Lower leg skin (tissue), 4 donors: Measurements from ENCODE around the gene TWSG1. TPM values are rescaled to one million over a fixed set of nuclear protein-coding genes. Genes with fewer than 3 reads are reported as not detected.

ENCODE experiments used
- DNase-seq, 2 donors: peaks; one replicate each; pipeline ENCODE4 v3.0.0-alpha.2; 2019; ENCODE audit warnings: low spot score in 2 of 2
- H3K4me3 ChIP-seq: fragments of 200-600 bp; sonication (generic); 2 replicates; pipeline ENCODE4 v1.5.1; 2017; ENCODE audit warnings: mild to moderate bottlenecking, low read depth; ENCODE audit not compliant: poor library complexity, severe bottlenecking
- CTCF ChIP-seq, 3 donors: fragments of 450-650 bp; IDR thresholded peaks; one replicate each; pipeline ENCODE4 v1.5.1; 2016; ENCODE audit warnings: antibody characterized with exemption in 3 of 3, mild to moderate bottlenecking in 3 of 3, moderate library complexity in 2 of 3
- POLR2A ChIP-seq, 2 donors: fragments of 450-650 bp; IDR thresholded peaks; one replicate each; pipeline ENCODE4 v1.6.1; 2016 to 2017; ENCODE audit warnings: antibody characterized with exemption in 2 of 2, mild to moderate bottlenecking in 1 of 2, moderate library complexity in 1 of 2
- WGBS, 2 donors: methylation state at CpG; one replicate each; pipeline ENCODE4 v1.1.5; 2018; 5-methylcytosine and 5-hydroxymethylcytosine counted together
- intact Hi-C: fragments of 100-400 bp; cut with DNase I; formaldehyde crosslinking; loops from one replicate; pipeline ENCODE4 v1.15.0; 2023; ENCODE audit warnings: low total_unique reads
- total RNA-seq, 4 donors: library from RNA; depleted of rRNA; stranded (reverse); fragments of >200 nt; gene quantifications; one replicate each; pipeline ENCODE4 v1.1.0, GENCODE V29; 2016

TWSG1 gene
- total RNA-seq, 4 donors from 2014 or later, result 21.3 to 35.1 (median 25.3) TPM

GRCh38 chr18:9380101-9380500 lies 45.5 kb downstream of the TWSG1 start:
- TF ChIP-seq CTCF (IDR thresholded peaks at IDR 0.05), result no peak
- TF ChIP-seq POLR2A (IDR thresholded peaks at IDR 0.05), result no peak
- H3K4me3 ChIP-seq, result no peak overlapping the region
- no peak for DNase-seq
- 65 to 70% methylated on average over 2 of the region's 2 CpGs for WGBS, 2 donors
- intact Hi-C loops, result no loop called here

GRCh38 chr18:9380621-9381395 lies 46.2 kb downstream of the TWSG1 start:
- intact Hi-C loops, result no loop called here
- no peak for TF ChIP-seq POLR2A (IDR thresholded peaks at IDR 0.05)
- no peak for TF ChIP-seq CTCF (IDR thresholded peaks at IDR 0.05)
- no peak for DNase-seq
- WGBS, 2 donors, result 60 to 61% methylated on average over 4 of the region's 4 CpGs
- H3K4me3 ChIP-seq, result no peak overlapping the region

GRCh38 chr18:9386879-9387278 lies 52.3 kb downstream of the TWSG1 start:
- intact Hi-C loops, result no loop called here
- no peak for DNase-seq
- WGBS, 2 donors, result 74 to 77% methylated on average over 1 of the region's 1 CpG
- no peak overlapping the region for H3K4me3 ChIP-seq
- TF ChIP-seq CTCF (IDR thresholded peaks at IDR 0.05) (no peak), POLR2A (IDR thresholded peaks at IDR 0.05) (no peak)

- intact Hi-C loops, result no loop called here
- no peak for DNase-seq
- whole genome bisulfite sequencing, 2 donors, result 71 to 86% methylated on average over 1 of the region's 1 CpG
Measured at GRCh38 chr18:9387891-9388290, 53.3 kb downstream of the TWSG1 start.

GRCh38 chr18:9389706-9390105 lies 55.1 kb downstream of the TWSG1 start:
- no peak overlapping the region for H3K4me3 ChIP-seq
- TF ChIP-seq CTCF (IDR thresholded peaks at IDR 0.05) (no peak), POLR2A (IDR thresholded peaks at IDR 0.05) (no peak)
- intact Hi-C loops, result no loop called here
- WGBS, 2 donors, result 96 to 97% methylated on average over 5 of the region's 5 CpGs
- DNase-seq, result no peak

More at GRCh38 chr18:9387891-9388290, 53.3 kb downstream of the TWSG1 start:
- TF ChIP-seq CTCF (IDR thresholded peaks at IDR 0.05) (no peak), POLR2A (IDR thresholded peaks at IDR 0.05) (no peak)
- H3K4me3 ChIP-seq, result no peak overlapping the region

GRCh38 chr18:9392726-9393125 lies 58.2 kb downstream of the TWSG1 start:
- 77 to 82% methylated on average over 3 of the region's 3 CpGs for WGBS, 2 donors
- intact Hi-C loops, result no loop called here
- no peak for DNase-seq
- TF ChIP-seq CTCF (IDR thresholded peaks at IDR 0.05) (no peak), POLR2A (IDR thresholded peaks at IDR 0.05) (no peak)
- H3K4me3 ChIP-seq, result no peak overlapping the region
